Myocyte (in vitro differentiated cells): Measurements from ENCODE around the gene TTC21A. TPM values are rescaled to one million over a fixed set of nuclear protein-coding genes. Genes with fewer than 3 reads are reported as not detected.

Source experiments
- DNase-seq: peaks from one replicate; pipeline ENCODE4 v3.0.0-alpha.2; 2012; ENCODE audit warnings: low read depth
- total RNA-seq: library from RNA; depleted of rRNA; stranded (reverse); fragments of >200 nt; gene quantifications from 2 replicates; pipeline ENCODE4 v1.2.3, GENCODE V29; 2014

TTC21A gene
- total RNA-seq, 1 donor from 2014 or later = 2.7 TPM

GRCh38 chr3:39135170-39135805, 27.8 kb downstream of the TTC21A start:
- no peak for DNase-seq

- DNase-seq = no peak
Observed at GRCh38 chr3:39136533-39137434, 29.3 kb downstream of the TTC21A start.

GRCh38 chr3:39137435-39137936, 30.0 kb downstream of the TTC21A start:
- DNase-seq = no peak

GRCh38 chr3:39137991-39138803, 30.7 kb downstream of the TTC21A start:
- no peak for DNase-seq

GRCh38 chr3:39138804-39139415, 31.4 kb downstream of the TTC21A start:
- peak; percentile 73 for DNase-seq

- no peak for DNase-seq
Observed at GRCh38 chr3:39139442-39139841, 32.0 kb downstream of the TTC21A start.

- DNase-seq = no peak
Observed at GRCh38 chr3:39140341-39140971, 33.0 kb downstream of the TTC21A start.

- DNase-seq = no peak
Observed at GRCh38 chr3:39141171-39141995, 33.9 kb downstream of the TTC21A start.

GRCh38 chr3:39142067-39142466, 34.6 kb downstream of the TTC21A start:
- DNase-seq = peak; percentile 85

GRCh38 chr3:39143051-39143885, 35.8 kb downstream of the TTC21A start:
- DNase-seq = peak; percentile 48

GRCh38 chr3:39144095-39144747, 36.7 kb downstream of the TTC21A start:
- DNase-seq = no peak

GRCh38 chr3:39144748-39145380, 37.4 kb downstream of the TTC21A start:
- DNase-seq = no peak

GRCh38 chr3:39146083-39146501, 38.6 kb downstream of the TTC21A start:
- DNase-seq = no peak

GRCh38 chr3:39146611-39147591, 39.4 kb downstream of the TTC21A start:
- peak; percentile 98 for DNase-seq

- peak; percentile 47 for DNase-seq
Observed at GRCh38 chr3:39147711-39148434, 40.4 kb downstream of the TTC21A start.
